Stimulated activated CD8-positive, alpha-beta memory T cell treated with anti-CD3 and anti-CD28 coated beads, Interleukin-7, amount 100 ng/mL, for 4 hours (primary cell): Measurements from ENCODE around the gene SLU7.

Experiments used
- DNase-seq, 2 donors: peaks; one replicate each; pipeline ENCODE4 v3.0.0-alpha.2; 2020; ENCODE audit warnings: low read depth in 2 of 2

SLU7 gene

DNA sequence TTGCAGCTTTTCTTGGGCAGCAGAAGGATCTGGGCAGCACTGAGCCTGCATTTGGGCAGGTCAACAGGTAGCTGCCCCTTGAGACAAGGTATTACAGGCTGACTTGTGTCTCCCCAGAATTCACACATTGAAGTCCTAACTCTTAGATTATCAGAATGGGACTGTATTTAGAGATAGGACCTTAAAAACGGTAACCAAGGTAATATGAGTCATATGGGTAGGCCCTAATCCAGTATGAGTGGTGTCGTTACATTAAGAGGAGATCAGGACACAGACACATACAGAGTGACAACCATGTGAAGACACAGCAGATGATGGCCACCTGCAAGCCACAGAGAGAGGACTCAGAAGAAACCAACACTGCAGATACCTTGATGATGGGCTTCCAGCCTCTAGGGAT, 51.6 kb downstream of the SLU7 start:
- DNase-seq = no peak

DNA sequence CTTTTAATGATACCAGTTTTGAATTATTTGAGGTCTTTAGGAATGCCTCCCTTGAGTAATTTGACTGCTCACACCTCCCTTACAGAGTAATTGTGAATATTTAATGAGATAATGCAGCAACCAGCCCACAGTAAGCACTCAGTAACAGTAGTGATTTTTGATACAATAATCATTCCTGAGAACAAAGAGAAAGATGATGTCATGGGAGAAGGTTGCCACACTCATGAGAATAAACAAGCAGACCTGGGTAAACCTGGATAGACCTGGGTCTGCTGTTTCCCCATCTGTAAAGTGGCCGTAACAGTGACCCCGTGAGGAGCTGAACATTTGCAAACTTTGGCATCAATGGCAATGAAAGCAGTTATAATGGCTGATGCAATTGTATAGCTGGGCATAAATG, 52.7 kb downstream of the SLU7 start:
- DNase-seq = no peak

DNA sequence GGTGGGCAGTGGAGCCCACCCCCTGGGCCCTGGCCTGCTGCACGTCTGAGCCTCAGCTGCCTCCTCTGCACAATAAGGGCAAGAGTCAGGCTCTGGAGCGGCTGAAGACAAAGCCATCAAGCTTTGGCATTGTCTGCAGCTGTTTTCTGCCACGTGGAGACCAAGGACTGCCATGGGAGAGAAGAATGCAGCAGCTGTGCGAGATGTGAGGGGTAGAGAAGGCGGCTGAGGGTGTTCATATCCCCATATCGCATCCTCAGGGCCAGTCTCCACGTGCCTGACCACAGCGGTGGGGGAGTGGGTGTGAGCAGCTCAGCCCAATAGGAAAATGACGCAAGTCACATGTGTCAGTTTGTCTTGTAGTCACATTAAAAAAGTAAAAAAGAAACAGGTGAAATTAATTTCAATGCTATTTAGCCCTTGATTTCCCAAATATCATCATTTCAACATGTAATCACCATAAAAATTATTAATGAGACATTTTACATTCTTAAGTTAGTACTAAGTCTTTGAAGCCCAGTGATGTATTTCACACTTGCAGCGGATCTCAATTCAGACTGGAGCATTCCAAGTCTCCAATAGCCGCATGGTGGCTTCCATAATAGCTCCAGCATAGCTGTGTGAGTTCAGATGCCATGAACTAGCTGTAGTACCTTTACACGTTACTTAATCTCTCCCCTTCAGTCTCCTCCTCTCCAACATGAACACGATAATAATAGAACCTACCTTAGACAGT, 55.1 kb downstream of the SLU7 start:
- no peak for DNase-seq

DNA sequence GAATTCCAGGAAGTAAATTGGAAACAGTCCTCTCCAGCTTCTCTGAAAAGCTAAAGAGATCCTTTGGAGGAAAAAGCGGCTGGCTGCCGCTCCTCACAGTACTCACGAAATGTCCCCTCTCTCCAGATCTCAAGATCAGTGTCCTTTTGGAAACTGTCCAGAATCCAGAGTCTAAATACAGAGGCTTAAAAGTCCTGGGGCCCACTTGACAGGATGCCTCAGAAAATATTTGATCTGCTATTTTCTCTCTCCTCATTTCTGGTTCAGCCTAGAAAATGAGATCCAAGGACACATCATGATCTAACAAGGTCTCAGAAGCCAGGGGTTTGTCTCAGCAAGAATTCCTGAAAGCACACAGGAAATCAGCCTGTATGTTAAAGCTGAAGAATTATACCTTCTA, 55.7 kb downstream of the SLU7 start:
- DNase-seq = no peak

DNA sequence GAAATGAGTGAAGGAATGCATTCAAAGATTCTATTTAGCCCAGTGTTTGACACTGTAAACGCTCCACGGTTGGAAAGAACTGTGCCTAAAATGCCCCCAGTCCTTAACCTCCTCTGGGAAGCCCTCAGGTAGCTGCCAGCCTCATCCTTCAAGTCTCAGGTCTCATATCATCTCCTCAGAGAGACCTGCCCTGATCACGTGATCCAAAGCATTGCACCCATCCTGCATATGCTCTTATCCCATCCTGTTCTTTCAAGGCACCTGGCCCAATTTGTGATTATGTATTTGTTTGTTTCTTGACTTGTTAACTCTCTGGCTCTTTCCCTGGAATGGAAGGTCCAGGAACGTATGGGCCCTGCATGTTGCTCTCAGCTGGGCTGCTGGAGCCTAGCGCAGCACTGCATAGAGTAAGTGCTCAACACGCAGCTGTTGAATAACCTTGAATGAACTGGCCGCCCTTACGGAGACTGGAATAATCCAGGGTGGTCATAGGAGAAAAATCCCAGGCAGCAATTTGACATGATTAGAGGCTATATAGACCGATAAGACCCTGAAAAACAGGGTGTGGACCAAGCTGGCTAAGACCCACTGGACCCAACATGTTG, 57.2 kb downstream of the SLU7 start:
- DNase-seq = no peak

DNA sequence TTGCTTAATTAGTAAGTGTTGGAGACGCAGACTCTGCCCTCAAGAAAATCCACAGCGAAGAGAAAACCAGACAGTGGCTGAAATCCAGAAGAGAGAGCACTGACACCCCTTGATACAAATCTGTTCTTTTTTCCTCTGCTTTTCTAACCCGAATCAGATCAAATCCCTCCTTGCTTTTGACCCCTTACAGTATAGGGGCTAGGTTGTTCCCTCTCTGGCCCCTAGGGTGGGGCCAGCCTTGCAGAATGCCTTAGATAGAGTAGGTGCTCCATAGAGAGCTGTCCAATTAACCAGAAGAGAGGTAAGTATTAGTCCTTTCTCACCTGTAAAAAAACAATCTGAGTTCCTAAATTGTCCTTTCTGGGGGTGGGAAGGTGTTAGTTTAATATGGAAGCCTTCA, 58.6 kb downstream of the SLU7 start:
- no peak for DNase-seq

DNA sequence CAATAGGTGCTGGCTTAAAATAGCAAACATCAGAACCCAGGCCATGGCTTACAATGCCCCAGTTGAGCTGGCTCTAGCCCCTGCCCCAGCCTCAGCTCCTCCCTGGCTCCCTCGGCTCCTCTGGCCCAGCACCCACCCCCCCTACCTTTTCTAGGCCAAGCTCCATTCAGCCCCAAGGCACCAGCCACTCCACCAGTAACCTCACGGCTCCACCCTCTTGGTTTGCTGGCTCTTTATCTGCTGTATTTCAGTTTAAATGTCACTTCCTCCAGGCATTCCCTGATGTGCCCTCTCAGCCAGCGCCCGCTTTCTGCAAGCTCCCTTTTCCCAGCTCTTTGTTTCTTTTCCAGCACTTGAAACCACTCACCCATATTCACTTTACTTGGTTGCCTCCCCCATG, 59.1 kb downstream of the SLU7 start:
- no peak for DNase-seq

DNA sequence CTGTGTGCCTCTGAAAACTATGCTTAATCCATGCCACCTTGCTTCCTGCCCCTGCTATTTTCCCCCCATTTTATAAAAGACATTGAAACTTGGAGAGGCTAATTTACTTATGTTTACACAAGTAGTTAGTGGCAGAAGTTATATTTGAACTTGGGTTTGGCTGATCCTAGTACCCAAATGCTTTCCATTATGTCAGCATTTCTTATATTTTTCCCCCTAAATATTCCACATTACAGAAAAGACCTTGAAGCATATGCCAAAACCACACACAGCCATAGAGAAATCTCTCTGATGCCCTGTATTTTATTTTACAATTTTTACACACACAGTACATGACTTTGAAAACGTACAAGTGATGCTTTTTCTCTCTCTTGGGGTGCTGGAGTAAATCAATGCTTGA, 59.6 kb downstream of the SLU7 start:
- no peak for DNase-seq

DNA sequence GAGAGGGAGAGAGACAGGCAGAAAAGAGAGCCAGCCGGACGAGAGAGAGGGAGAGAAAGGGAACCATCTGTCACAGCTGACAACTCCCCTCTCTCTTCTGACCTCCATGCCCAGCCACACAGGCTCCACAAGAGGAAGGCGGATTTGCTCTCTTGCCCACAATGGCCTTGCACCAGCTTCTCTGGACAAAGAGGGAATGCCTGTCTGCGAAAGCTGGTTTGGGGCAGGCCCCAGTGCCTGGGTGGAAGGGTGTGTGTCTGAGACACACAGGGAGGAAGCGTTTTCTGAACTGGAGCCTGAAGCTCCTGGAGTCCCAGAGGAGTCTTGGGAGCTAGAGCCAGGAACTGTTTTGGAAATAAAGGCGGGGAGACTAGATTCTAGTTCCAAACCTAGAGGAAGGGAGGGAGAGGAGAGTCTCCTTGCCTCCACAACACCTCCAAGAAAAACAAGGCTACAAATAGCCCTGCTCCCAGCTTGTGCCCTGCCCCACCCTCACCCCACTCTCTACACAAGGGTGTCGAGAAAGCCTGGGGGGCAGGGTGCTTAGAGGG, 60.9 kb downstream of the SLU7 start:
- no peak for DNase-seq

DNA sequence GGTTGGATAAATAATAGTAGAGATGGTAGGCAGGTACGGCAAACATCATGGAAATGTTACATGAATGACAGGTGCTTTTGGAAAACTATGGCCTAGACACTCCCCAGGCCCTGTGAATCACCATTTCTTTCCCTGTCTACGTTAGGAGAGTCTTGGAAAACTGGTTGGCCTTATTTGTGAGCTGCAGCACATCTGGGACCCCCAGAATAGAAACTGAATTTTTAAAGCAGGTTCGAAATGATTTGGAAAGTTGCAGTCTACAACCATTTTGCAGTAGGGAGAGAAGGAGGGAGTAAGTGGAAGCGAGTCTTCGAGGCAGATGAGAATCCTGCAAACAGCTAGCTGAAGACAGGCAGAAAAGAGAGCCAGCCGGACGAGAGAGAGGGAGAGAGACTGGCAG, 61.5 kb downstream of the SLU7 start:
- DNase-seq = no peak

DNA sequence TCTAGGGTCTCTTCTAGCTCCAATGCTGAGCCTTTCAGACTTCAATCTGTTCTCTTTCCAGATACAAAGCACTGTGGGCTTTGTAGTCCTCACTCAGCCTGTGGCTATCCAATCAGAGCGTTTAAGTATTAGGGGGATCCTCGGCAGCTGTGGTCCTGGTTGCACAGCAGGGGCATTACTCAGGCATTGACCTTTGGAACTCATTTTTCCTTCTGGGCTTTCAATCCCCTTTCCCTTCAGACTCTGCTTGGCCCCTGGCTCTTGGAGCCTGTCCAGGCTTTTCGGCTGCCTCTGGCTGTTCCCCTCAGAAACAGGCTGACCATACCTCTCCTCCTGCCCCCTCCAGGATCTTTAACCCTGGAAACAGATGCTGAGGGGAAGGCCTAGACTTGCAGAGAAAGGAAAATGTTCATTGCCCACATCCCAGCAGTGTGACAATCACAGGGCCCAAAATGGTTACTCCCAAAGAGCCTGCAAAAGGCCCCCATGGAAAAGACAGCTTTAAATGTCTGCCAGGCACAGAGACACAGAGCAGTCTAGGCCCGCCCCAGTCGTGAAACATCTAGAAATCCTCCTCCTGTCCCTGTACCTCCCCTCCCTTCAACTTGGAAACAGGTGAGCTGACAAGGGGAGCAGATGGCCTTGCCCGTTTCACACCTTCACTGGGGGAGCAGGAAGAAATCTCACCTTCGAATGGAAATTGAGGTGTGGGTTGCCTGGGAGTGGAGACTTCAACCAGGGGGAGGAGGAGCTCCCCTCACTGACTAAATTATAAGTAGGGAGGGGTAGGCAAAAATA, 62.1 kb downstream of the SLU7 start:
- no peak for DNase-seq

DNA sequence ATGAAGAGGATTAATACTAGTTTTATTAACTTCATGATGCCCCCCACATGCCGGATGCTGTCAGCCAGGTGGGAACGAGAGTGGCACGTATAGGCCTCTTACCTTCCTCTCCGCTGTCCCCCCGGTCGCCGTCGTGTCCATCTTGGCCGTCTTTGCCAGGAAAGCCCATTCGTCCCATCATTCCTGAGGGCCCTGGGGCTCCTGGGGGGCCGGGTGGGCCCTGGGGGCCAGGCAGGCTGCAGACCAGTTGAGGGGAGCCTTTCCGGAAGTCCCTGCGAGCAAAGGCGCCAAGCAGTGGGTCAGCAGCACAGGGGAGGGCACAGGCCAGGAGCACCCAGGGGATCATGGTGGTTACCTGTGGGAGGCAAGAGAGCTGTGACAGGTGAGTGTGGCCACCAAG, 64.2 kb downstream of the SLU7 start:
- no peak for DNase-seq

DNA sequence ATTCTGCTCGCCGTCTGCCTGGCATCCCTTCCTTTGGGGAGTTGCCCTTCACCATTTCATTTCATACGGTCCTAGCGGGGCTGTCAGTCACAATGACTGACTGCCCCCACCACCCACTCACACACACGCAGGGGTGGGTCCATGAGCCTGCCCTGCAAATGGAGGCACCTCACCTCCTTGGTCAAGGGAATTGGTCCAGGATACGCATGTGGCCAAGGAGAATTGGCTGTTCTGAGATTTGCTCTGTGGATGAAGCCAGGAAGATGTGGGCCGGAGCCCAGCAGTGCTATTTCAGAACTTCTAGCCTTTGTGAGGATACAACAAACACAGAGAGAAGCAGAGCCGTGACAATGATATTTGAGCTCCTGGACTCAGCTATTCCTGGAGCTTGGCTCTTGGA, 65.5 kb downstream of the SLU7 start:
- DNase-seq = no peak

DNA sequence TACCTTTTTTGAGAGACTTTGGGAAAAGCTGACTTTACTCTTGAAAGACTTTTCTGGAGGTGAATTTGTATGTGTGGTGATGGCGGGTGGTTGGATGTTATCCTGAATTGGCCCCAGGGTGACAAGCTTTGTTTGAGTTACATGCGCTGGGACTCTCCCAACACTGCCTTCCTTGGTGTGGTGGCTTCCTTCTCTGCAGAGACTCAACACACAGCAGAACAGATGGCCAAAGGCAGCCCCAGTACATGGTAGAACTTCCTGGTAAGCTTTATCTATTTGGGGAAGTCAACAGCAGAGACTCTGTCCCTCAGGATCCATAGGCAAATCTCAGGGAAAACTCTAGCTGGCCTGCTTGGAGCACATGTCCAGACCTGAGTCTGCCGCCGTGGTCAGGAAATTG, 66.6 kb downstream of the SLU7 start:
- no peak for DNase-seq
